ENCODE results near the gene ITGB3.

ITGB3 gene

DNA sequence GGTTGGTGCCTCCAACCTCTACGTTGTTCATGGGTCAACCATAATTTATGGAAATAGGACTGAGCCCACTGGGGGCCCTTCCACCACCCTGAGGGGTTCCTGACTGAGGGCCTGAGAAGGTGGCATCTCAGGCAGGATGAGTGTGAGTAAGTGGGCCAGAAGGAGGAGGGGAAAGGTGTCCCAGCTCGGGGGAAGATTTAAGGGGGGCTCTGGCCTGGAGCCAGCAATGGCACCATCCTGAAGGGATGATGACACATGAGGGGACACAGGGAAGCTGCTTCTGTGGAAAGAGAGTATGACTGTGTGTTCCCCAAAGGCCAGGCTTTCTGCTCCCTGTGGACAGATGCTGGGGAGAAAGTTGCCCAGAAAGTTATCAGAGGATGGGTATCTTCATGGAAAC lies 25.8 kb upstream of the ITGB3 start:
- ATAC-seq (ENCODE audit: insufficient read depth, low read depth) (no peak), DNase-seq (no peak)
- Histone ChIP-seq H3K27ac (ENCODE audit: low read length) (no peak overlapping the region), H3K79me2 (ENCODE audit: insufficient read depth, low read length) (no peaks in the 10 kb centered on the region), H2AFZ (ENCODE audit: low read depth, low read length) (no peak overlapping the region), H3K36me3 (ENCODE audit: insufficient read depth, low read length) (no peaks in the 10 kb centered on the region), H3K4me3 (ENCODE audit: low read depth in 1 of 2, low read length in 2 of 2) (no peak overlapping the region), H3K27me3 (ENCODE audit: insufficient read depth, low read length, poor library complexity) (peaks cover 4% of the 10 kb centered on the region), H3K9me3 (ENCODE audit: insufficient read depth, low read length, severe bottlenecking) (peaks cover 3% of the 10 kb centered on the region), H3K9ac (ENCODE audit: low read depth, low read length) (no peak overlapping the region), H3K4me1 (ENCODE audit: insufficient read depth, low read length) (peaks cover 15% of the 10 kb centered on the region), H4K20me1 (ENCODE audit: insufficient read depth, low read length) (no peaks in the 10 kb centered on the region), H3K4me2 (ENCODE audit: insufficient read depth, low read length) (no peak overlapping the region)
- TF ChIP-seq, protein P1, sequence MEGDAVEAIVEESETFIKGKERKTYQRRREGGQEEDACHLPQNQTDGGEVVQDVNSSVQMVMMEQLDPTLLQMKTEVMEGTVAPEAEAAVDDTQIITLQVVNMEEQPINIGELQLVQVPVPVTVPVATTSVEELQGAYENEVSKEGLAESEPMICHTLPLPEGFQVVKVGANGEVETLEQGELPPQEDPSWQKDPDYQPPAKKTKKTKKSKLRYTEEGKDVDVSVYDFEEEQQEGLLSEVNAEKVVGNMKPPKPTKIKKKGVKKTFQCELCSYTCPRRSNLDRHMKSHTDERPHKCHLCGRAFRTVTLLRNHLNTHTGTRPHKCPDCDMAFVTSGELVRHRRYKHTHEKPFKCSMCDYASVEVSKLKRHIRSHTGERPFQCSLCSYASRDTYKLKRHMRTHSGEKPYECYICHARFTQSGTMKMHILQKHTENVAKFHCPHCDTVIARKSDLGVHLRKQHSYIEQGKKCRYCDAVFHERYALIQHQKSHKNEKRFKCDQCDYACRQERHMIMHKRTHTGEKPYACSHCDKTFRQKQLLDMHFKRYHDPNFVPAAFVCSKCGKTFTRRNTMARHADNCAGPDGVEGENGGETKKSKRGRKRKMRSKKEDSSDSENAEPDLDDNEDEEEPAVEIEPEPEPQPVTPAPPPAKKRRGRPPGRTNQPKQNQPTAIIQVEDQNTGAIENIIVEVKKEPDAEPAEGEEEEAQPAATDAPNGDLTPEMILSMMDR (IDR thresholded peaks at IDR 0.05; ENCODE audit: borderline replicate concordance, extremely low read depth, low read length, poor library complexity, severe bottlenecking): no peak
- no peak for TF ChIP-seq EZH2 (IDR thresholded peaks at IDR 0.05; ENCODE audit: borderline replicate concordance, low read depth, low read length, severe bottlenecking)

DNA sequence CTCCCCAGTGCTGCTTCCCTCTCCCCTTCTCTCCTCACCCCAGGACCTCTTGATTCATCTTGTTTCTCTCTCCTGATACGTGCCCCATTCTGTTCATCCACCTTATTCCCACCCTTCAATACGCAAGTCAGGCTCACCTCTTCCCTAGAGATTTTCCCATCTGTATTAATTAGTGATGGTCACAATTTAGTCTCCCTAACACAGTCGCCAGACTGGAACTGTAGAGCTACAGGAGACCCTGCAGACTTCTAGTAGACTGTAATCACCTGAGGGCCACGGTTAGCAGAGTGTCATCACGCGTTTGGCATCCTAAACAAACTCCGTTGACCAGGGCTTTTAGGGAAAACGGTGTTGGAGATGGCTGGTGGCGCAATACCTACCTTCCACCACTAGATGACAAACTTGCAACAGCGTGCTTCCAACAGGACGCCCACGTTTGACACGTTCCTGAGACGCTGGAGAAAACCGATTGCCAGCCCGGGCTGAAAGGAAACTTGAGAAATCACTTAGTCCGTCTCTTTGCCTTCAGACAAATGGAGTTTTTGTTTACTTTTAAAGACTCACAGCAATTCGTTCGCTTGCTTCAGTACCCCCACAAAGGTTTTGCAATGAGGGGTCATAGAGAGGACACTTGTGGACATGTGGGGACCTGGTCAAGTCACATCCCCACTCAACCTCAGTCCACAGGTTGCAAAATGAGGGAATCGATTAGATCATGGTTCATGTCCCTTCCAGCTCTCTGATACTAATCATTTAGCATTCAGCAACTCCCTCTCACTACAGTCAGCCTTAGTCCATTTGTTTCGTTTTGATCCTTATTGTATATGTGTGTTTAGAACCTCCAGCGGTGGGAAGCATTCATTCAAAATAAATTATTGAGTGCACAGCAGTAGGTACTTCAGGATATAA lies 23.8 kb upstream of the ITGB3 start:
- Histone ChIP-seq H3K4me3 (ENCODE audit: low read depth in 1 of 2, low read length in 2 of 2) (peak overlapping the region in 1 of 2 experiments; percentile 39; a peak in 2 of 4 replicates), H2AFZ (ENCODE audit: low read depth, low read length) (peak overlapping the region; percentile 62), H3K9me3 (ENCODE audit: insufficient read depth, low read length, severe bottlenecking) (no peaks in the 10 kb centered on the region), H3K79me2 (ENCODE audit: insufficient read depth, low read length) (no peaks in the 10 kb centered on the region), H3K4me2 (ENCODE audit: insufficient read depth, low read length) (peak overlapping the region; percentile 59), H3K4me1 (ENCODE audit: insufficient read depth, low read length) (peaks cover 15% of the 10 kb centered on the region), H3K9ac (ENCODE audit: low read depth, low read length) (peak overlapping the region; percentile 21; the same call in 1 of the 2 replicates), H4K20me1 (ENCODE audit: insufficient read depth, low read length) (no peaks in the 10 kb centered on the region), H3K27me3 (ENCODE audit: insufficient read depth, low read length, poor library complexity) (peaks cover 4% of the 10 kb centered on the region), H3K27ac (ENCODE audit: low read length) (peak overlapping the region; percentile 9; the same call in 1 of the 2 replicates), H3K36me3 (ENCODE audit: insufficient read depth, low read length) (no peaks in the 10 kb centered on the region)
- ATAC-seq (ENCODE audit: insufficient read depth, low read depth): peak; percentile 94
- no peak for TF ChIP-seq EZH2 (IDR thresholded peaks at IDR 0.05; ENCODE audit: borderline replicate concordance, low read depth, low read length, severe bottlenecking)
- TF ChIP-seq, protein P1 (IDR thresholded peaks at IDR 0.05; ENCODE audit: borderline replicate concordance, extremely low read depth, low read length, poor library complexity, severe bottlenecking): peak; percentile 98
- peak; percentile 78 for DNase-seq

- Histone ChIP-seq H3K27ac (ENCODE audit: low read length) (no peak overlapping the region), H3K79me2 (ENCODE audit: insufficient read depth, low read length) (no peaks in the 10 kb centered on the region), H2AFZ (ENCODE audit: low read depth, low read length) (no peak overlapping the region), H3K36me3 (ENCODE audit: insufficient read depth, low read length) (no peaks in the 10 kb centered on the region), H3K4me3 (ENCODE audit: low read depth in 1 of 2, low read length in 2 of 2) (no peak overlapping the region), H3K9ac (ENCODE audit: low read depth, low read length) (no peak overlapping the region), H3K9me3 (ENCODE audit: insufficient read depth, low read length, severe bottlenecking) (no peaks in the 10 kb centered on the region), H3K4me1 (ENCODE audit: insufficient read depth, low read length) (peaks cover 15% of the 10 kb centered on the region), H4K20me1 (ENCODE audit: insufficient read depth, low read length) (no peaks in the 10 kb centered on the region), H3K4me2 (ENCODE audit: insufficient read depth, low read length) (no peak overlapping the region), H3K27me3 (ENCODE audit: insufficient read depth, low read length, poor library complexity) (peaks cover 4% of the 10 kb centered on the region)
- no peak for TF ChIP-seq EZH2 (IDR thresholded peaks at IDR 0.05; ENCODE audit: borderline replicate concordance, low read depth, low read length, severe bottlenecking)
- TF ChIP-seq, protein P1 (IDR thresholded peaks at IDR 0.05; ENCODE audit: borderline replicate concordance, extremely low read depth, low read length, poor library complexity, severe bottlenecking): no peak
- ATAC-seq (ENCODE audit: insufficient read depth, low read depth) (no peak), DNase-seq (no peak)
Measured at GRCh38 chr17:47230864-47231263, 22.8 kb upstream of the ITGB3 start.
